ENCODE results near the gene STXBP5. TPM values are rescaled to one million over a fixed set of nuclear protein-coding genes. Genes with fewer than 3 reads are reported as not detected.

Gene STXBP5
- total RNA-seq, 4 donors from 2014 or later = 25.6 to 40.0 (median 30.4) TPM

DNA sequence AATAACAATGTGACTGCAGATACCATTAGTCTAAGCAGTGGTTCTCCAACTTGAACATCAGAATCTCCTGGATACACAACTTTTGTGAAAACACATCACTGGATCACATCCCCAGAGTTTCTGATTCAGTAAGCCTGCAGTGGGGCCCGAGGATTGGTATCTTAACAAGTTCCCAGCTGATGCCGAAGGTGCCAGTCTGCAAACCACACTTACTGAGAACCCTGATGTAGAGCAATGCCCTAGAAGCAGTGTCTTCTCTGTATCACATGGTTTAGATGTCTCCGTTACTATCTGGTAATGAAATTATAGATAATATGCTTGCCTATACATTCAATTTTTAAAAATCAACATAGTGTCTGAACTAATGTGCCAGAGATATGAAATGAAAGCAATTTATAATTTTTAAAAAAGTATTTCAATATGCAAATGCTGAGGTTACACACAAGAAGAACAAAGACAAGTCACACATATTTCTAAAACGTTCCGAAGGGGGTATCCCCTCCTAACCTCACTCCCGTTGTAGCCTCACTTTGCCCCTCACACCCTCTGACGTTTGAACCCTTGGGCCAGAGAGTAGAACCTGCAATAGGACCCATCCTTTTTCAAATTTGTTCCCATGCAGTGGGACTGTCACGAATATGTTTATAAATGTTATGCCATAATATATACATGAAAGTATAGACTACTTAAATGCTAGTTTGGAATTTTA is 188.9 kb downstream of the STXBP5 start:
- no peak overlapping the region for H3K4me3 ChIP-seq
- intact Hi-C loops (cut with DNase I) = no loop called here
- H3K36me3 ChIP-seq = no peaks in the 10 kb centered on the region
- no peaks in the 10 kb centered on the region for H3K4me1 ChIP-seq
- H3K9me3 ChIP-seq = no peaks in the 10 kb centered on the region
- 70 to 71% methylated on average over 8 of the region's 8 CpGs for WGBS, 2 donors
- DNase-seq = no peak
- H3K27ac ChIP-seq = no peak overlapping the region
- no peaks in the 10 kb centered on the region for H3K27me3 ChIP-seq
- TF ChIP-seq, protein P1, sequence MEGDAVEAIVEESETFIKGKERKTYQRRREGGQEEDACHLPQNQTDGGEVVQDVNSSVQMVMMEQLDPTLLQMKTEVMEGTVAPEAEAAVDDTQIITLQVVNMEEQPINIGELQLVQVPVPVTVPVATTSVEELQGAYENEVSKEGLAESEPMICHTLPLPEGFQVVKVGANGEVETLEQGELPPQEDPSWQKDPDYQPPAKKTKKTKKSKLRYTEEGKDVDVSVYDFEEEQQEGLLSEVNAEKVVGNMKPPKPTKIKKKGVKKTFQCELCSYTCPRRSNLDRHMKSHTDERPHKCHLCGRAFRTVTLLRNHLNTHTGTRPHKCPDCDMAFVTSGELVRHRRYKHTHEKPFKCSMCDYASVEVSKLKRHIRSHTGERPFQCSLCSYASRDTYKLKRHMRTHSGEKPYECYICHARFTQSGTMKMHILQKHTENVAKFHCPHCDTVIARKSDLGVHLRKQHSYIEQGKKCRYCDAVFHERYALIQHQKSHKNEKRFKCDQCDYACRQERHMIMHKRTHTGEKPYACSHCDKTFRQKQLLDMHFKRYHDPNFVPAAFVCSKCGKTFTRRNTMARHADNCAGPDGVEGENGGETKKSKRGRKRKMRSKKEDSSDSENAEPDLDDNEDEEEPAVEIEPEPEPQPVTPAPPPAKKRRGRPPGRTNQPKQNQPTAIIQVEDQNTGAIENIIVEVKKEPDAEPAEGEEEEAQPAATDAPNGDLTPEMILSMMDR (IDR thresholded peaks at IDR 0.05) = no peak
- TF ChIP-seq POLR2A (IDR thresholded peaks at IDR 0.05) = no peak

- intact Hi-C loops (cut with DNase I) = no loop called here
- TF ChIP-seq, protein P1 (IDR thresholded peaks at IDR 0.05) = no peak
- TF ChIP-seq POLR2A (IDR thresholded peaks at IDR 0.05) = no peak
- H3K27me3 ChIP-seq = no peaks in the 10 kb centered on the region
- no peaks in the 10 kb centered on the region for H3K36me3 ChIP-seq
- no peaks in the 10 kb centered on the region for H3K4me1 ChIP-seq
- H3K27ac ChIP-seq = no peak overlapping the region
- WGBS, 2 donors = 100% methylated on average over 1 of the region's 1 CpG
- DNase-seq = no peak
- no peaks in the 10 kb centered on the region for H3K9me3 ChIP-seq
- no peak overlapping the region for H3K4me3 ChIP-seq
These were observed 190.9 kb downstream of the STXBP5 start for GRCh38 chr6:147395158-147395557.

DNA sequence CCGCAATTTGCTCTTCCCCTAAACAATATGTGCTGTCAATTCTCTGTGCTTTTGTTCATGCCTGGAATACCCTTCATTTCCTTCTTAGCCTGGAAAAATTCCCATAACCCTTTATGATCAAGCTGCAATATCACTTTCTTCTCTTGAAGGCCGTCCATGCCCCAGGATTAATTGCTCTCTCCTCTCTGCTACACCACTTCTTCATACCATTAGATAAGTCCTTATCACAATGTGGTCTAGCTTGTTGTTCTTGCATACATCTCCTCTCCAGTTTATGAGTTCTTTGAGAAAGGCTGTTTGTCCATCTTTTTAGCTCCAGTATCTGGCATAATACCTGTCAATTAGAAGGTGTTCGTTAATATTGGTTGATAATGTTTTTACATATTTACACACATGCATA is 193.1 kb downstream of the STXBP5 start:
- H3K36me3 ChIP-seq = no peaks in the 10 kb centered on the region
- no peak overlapping the region for H3K4me3 ChIP-seq
- H3K27ac ChIP-seq = no peak overlapping the region
- WGBS, 2 donors = 89 to 93% methylated on average over 3 of the region's 3 CpGs
- no peaks in the 10 kb centered on the region for H3K4me1 ChIP-seq
- no peak for TF ChIP-seq POLR2A (IDR thresholded peaks at IDR 0.05)
- TF ChIP-seq, protein P1 (IDR thresholded peaks at IDR 0.05) = no peak
- no peaks in the 10 kb centered on the region for H3K27me3 ChIP-seq
- peaks cover 0 to 19% (median 13%) of the 10 kb centered on the region in 3 donors for H3K9me3 ChIP-seq
- intact Hi-C loops (cut with DNase I) = no loop called here
- DNase-seq = no peak

- intact Hi-C loops (cut with DNase I) = no loop called here
- Histone ChIP-seq H3K9me3 (peaks cover 0 to 20% (median 13%) of the 10 kb centered on the region in 3 donors), H3K4me1 (no peaks in the 10 kb centered on the region), H3K36me3 (no peaks in the 10 kb centered on the region), H3K27ac (no peak overlapping the region), H3K27me3 (no peaks in the 10 kb centered on the region), H3K4me3 (no peak overlapping the region)
- TF ChIP-seq, protein P1 (IDR thresholded peaks at IDR 0.05) = no peak
- TF ChIP-seq POLR2A (IDR thresholded peaks at IDR 0.05) = no peak
- no peak for DNase-seq
These were observed 196.8 kb downstream of the STXBP5 start for GRCh38 chr6:147400968-147401367.

DNA sequence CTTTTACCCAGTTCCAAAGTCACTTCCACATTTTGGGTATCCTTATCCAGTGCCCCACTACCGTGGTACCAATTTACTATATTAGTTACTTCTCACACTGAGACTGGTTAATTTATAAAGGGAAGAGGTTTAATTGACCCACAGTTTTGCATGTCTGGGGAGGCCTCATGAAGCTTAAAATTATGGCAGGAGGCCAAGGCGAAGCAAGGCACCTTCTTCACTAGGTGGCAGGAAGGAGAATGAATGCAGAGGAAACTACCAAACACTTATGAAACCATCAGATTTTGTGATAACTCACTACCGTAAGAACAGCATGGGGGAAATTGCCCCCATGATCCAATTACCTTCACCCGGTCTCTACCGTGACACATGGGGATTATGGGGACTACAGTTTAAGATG is 197.6 kb downstream of the STXBP5 start:
- Histone ChIP-seq H3K9me3 (peaks cover 0 to 20% (median 13%) of the 10 kb centered on the region in 3 donors), H3K27ac (no peak overlapping the region), H3K4me3 (no peak overlapping the region), H3K4me1 (no peaks in the 10 kb centered on the region), H3K36me3 (no peaks in the 10 kb centered on the region), H3K27me3 (no peaks in the 10 kb centered on the region)
- intact Hi-C loops (cut with DNase I) = no loop called here
- 86 to 100% methylated on average over 4 to 5 of the region's 5 CpGs for WGBS, 2 donors
- TF ChIP-seq POLR2A (IDR thresholded peaks at IDR 0.05) = no peak
- TF ChIP-seq, protein P1 (IDR thresholded peaks at IDR 0.05) = no peak
- no peak for DNase-seq

All from esophagus squamous epithelium (tissue), 5 donors.